OCI-LY1 (cell line): Measurements from ENCODE around the gene MRPL24.

Source experiments
- H2AFZ ChIP-seq: fragments of 200-600 bp; sonication (generic), shearing (Covaris generic); 2 replicates; pipeline ENCODE4 v1.6.0; 2014; ENCODE audit warnings: antibody characterized with exemption, mild to moderate bottlenecking, low read length
- H3F3A ChIP-seq: fragments of 200-600 bp; sonication (generic), shearing (Covaris generic); 2 replicates; pipeline ENCODE4 v1.6.0; 2014; ENCODE audit warnings: mild to moderate bottlenecking, antibody characterized with exemption, low read length, moderate library complexity; ENCODE audit not compliant: insufficient read depth
- H3K27ac ChIP-seq: fragments of 200-600 bp; sonication (generic); 2 replicates; pipeline ENCODE4 v1.5.1; 2014; ENCODE audit warnings: low read length, mixed run types, mild to moderate bottlenecking, low read depth; ENCODE audit not compliant: poor library complexity, severe bottlenecking
- H3K27me3 ChIP-seq: fragments of 200-600 bp; sonication (generic); 2 replicates; pipeline ENCODE4 v1.6.0; 2014; ENCODE audit warnings: antibody characterized with exemption, mild to moderate bottlenecking, low read length, moderate library complexity; ENCODE audit not compliant: insufficient read depth
- H3K36me3 ChIP-seq: fragments of 200-600 bp; sonication (generic); 2 replicates; pipeline ENCODE4 v1.6.1; 2014; ENCODE audit warnings: mild to moderate bottlenecking, antibody characterized with exemption, low read length, moderate library complexity, mixed read lengths; ENCODE audit not compliant: insufficient read depth
- H3K4me1 ChIP-seq: fragments of 200-600 bp; sonication (generic); 2 replicates; pipeline ENCODE4 v1.5.1; 2014; ENCODE audit warnings: mild to moderate bottlenecking, low read length, moderate library complexity; ENCODE audit not compliant: insufficient read depth, severe bottlenecking
- H3K4me2 ChIP-seq: fragments of 200-600 bp; sonication (generic), shearing (Covaris generic); 2 replicates; pipeline ENCODE4 v1.6.1; 2014; ENCODE audit warnings: low read length
- H3K4me3 ChIP-seq: fragments of 200-600 bp; sonication (generic); 2 replicates; pipeline ENCODE4 v1.5.1; 2014; ENCODE audit warnings: low read length, low read depth, mild to moderate bottlenecking, mixed read lengths; ENCODE audit not compliant: poor library complexity, severe bottlenecking
- H3K79me2 ChIP-seq: fragments of 200-600 bp; shearing (Covaris generic); 2 replicates; pipeline ENCODE4 v1.6.1; 2016; ENCODE audit warnings: mixed run types, low read length, mixed read lengths; ENCODE audit not compliant: insufficient read depth
- H3K9ac ChIP-seq: fragments of 200-600 bp; sonication (generic), shearing (Covaris generic); 2 replicates; pipeline ENCODE4 v1.6.1; 2014; ENCODE audit warnings: mild to moderate bottlenecking, low read length, mixed read lengths
- H3K9me2 ChIP-seq: fragments of 200-600 bp; sonication (generic), shearing (Covaris generic); 2 replicates; pipeline ENCODE4 v1.6.1; 2014; ENCODE audit warnings: low read depth, mild to moderate bottlenecking, low read length, mixed read lengths
- H3K9me3 ChIP-seq: fragments of 200-600 bp; shearing (Covaris generic); 2 replicates; pipeline ENCODE4 v1.6.1; 2014; ENCODE audit warnings: low read length, mixed read lengths
- H4K20me1 ChIP-seq: fragments of 200-600 bp; sonication (generic), shearing (Covaris generic); 2 replicates; pipeline ENCODE4 v1.6.0; 2016; ENCODE audit warnings: mild to moderate bottlenecking, low read length; ENCODE audit not compliant: insufficient read depth
- CTCF ChIP-seq: fragments of 200-600 bp; sonication (generic), shearing (Covaris generic); IDR thresholded peaks from 2 replicates; pipeline ENCODE4 v1.5.1; 2017; ENCODE audit warnings: mild to moderate bottlenecking, antibody characterized with exemption, low read length, moderate library complexity, mixed read lengths
- EZH2 ChIP-seq: fragments of 200-600 bp; sonication (generic), shearing (Covaris generic); IDR thresholded peaks from 2 replicates; pipeline ENCODE4 v1.8.0; 2017; ENCODE audit warnings: borderline replicate concordance, mixed run types, mild to moderate bottlenecking, antibody characterized with exemption, low read length, moderate library complexity, mixed read lengths

The MRPL24 gene

GRCh38 chr1:156708218-156708661 lies 32.6 kb downstream of the MRPL24 start:
- Histone ChIP-seq H3K79me2 (no peaks in the 10 kb centered on the region), H3K36me3 (no peaks in the 10 kb centered on the region), H2AFZ (no peak overlapping the region), H3K27ac (no peak overlapping the region), H3K9me3 (no peaks in the 10 kb centered on the region), H4K20me1 (no peaks in the 10 kb centered on the region), H3K4me1 (peaks cover 15% of the 10 kb centered on the region), H3K4me3 (no peak overlapping the region), H3F3A (no peaks in the 10 kb centered on the region), H3K9me2 (no peaks in the 10 kb centered on the region), H3K27me3 (peaks cover 9% of the 10 kb centered on the region; the same call in 1 of the 2 replicates), H3K9ac (no peak overlapping the region), H3K4me2 (no peak overlapping the region)
- no peak for TF ChIP-seq CTCF
- TF ChIP-seq EZH2 = no peak

- no peak overlapping the region for H2AFZ ChIP-seq
- H3K79me2 ChIP-seq = no peaks in the 10 kb centered on the region
- no peak overlapping the region for H3K9ac ChIP-seq
- H3K4me3 ChIP-seq = no peak overlapping the region
- TF ChIP-seq CTCF (no peak), EZH2 (no peak)
- H3K4me2 ChIP-seq = no peak overlapping the region
- H4K20me1 ChIP-seq = no peaks in the 10 kb centered on the region
- H3K9me2 ChIP-seq = no peaks in the 10 kb centered on the region
- no peak overlapping the region for H3K27ac ChIP-seq
- H3F3A ChIP-seq = no peaks in the 10 kb centered on the region
- peaks cover 11% of the 10 kb centered on the region; the same call in 1 of the 2 replicates for H3K27me3 ChIP-seq
- H3K9me3 ChIP-seq = no peaks in the 10 kb centered on the region
- H3K4me1 ChIP-seq = peaks cover 15% of the 10 kb centered on the region
- no peaks in the 10 kb centered on the region for H3K36me3 ChIP-seq
Measured at GRCh38 chr1:156707417-156708217, 33.3 kb downstream of the MRPL24 start.

DNA sequence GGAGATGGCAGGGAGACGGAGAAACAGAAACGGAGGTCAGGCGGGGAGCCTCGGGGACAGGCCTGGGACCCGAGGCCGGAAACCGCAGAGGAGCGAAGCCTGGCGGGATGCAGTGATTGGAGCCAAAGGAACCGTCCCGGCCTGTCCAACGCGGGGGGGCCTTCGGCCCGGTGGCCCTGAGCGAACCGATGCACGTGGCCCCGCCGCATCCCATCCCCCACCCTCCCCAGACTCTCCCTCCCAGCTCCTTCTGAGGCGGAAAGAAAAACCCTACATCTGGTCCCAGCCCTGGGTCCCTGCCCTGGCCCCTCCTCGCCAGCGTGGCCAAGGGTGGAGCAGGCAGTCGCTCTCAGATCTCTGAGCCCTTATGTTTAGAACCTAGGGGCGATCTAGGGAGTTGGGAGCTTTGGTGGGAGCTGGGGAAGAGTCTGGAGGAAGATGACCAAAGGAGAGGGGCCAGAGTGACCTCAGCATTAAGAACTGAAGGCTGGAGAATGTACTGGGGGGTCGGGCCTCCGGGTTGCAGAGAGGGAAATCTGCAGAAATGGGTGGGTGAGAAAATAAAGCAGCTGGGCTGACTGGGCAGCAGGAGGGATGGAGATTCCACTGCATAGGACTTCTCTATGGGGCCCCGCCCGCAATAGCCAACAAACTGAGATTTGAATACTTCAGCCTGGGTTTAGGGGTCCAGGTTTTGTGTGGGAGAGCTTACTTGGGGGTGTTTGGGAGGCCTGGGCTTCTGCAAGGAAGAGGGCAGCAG lies 34.1 kb downstream of the MRPL24 start:
- Histone ChIP-seq H3K36me3 (no peaks in the 10 kb centered on the region), H2AFZ (no peak overlapping the region), H3K79me2 (no peaks in the 10 kb centered on the region), H3F3A (no peaks in the 10 kb centered on the region), H3K27me3 (peaks cover 11% of the 10 kb centered on the region; the same call in 1 of the 2 replicates), H3K9me3 (no peaks in the 10 kb centered on the region), H3K4me1 (peaks cover 15% of the 10 kb centered on the region), H3K9ac (no peak overlapping the region), H3K4me3 (peak overlapping the region; percentile 33), H4K20me1 (no peaks in the 10 kb centered on the region), H3K27ac (no peak overlapping the region), H3K4me2 (peak overlapping the region; percentile 42), H3K9me2 (no peaks in the 10 kb centered on the region)
- no peak for TF ChIP-seq EZH2
- TF ChIP-seq CTCF = no peak
